ENCODE measurements around the gene ZNF334.

- TF ChIP-seq POLR2A (IDR thresholded peaks at IDR 0.05) = no peak
- TF ChIP-seq CTCF (IDR thresholded peaks at IDR 0.05) = no peak
Observed at GRCh38 chr20:46491354-46491753, 22.0 kb downstream of the ZNF334 start.

Measured in uterus (tissue), 2 donors.